ENCODE measurements around the gene ZNF74.
"Not testable (repeated sequence)": the region's sequence is repeated elsewhere in the genome, so short reads cannot be mapped to it uniquely, and the experiment has no call there.

Gene ZNF74

DNA sequence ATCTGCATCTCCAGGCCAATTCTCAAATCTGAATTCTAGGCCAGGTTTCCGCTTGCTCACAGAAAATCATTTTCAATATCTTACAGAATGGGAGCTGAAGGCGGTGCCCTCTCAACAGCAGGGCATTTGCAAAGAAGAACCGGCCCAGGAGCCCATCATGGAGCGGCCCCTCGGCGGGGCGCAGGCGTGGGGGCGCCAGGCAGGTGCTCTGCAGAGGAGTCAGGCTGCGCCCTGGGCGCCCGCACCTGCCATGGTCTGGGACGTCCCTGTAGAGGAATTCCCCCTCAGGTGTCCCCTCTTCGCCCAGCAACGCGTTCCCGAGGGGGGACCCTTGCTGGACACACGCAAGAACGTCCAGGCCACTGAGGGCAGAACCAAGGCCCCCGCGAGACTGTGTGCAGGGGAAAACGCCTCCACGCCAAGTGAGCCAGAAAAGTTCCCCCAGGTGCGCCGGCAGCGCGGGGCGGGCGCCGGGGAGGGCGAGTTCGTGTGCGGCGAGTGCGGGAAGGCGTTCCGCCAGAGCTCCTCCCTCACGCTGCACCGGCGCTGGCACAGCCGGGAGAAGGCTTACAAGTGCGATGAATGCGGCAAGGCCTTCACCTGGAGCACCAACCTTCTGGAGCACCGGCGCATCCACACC, 11.5 kb downstream of the ZNF74 start:
- Histone ChIP-seq H3K27me3 (no peaks in the 10 kb centered on the region), H3K4me1 (no peaks in the 10 kb centered on the region), H3K36me3 (peaks cover 16% of the 10 kb centered on the region), H3K9me3 (no peaks in the 10 kb centered on the region), H3K4me3 (ENCODE audit: low read depth, low read length) (no peak overlapping the region)
- no peak for TF ChIP-seq CTCF (IDR thresholded peaks at IDR 0.05; ENCODE audit: low read depth, low read length)
- no peak for DNase-seq

- no peak overlapping the region for H3K4me3 ChIP-seq (ENCODE audit: low read depth, low read length)
- no peaks in the 10 kb centered on the region for H3K9me3 ChIP-seq
- peaks cover 16% of the 10 kb centered on the region for H3K36me3 ChIP-seq
- no peak for DNase-seq
- no peaks in the 10 kb centered on the region for H3K27me3 ChIP-seq
- TF ChIP-seq CTCF (IDR thresholded peaks at IDR 0.05; ENCODE audit: low read depth, low read length) = no peak
- no peaks in the 10 kb centered on the region for H3K4me1 ChIP-seq
These were observed 12.2 kb downstream of the ZNF74 start for GRCh38 chr22:20405931-20406685.

GRCh38 chr22:20406686-20407408, 12.9 kb downstream of the ZNF74 start:
- no peak for DNase-seq
- TF ChIP-seq CTCF (IDR thresholded peaks at IDR 0.05; ENCODE audit: low read depth, low read length) = no peak
- Histone ChIP-seq H3K9me3 (no peaks in the 10 kb centered on the region), H3K4me1 (no peaks in the 10 kb centered on the region), H3K36me3 (peaks cover 16% of the 10 kb centered on the region), H3K27me3 (no peaks in the 10 kb centered on the region), H3K4me3 (ENCODE audit: low read depth, low read length) (no peak overlapping the region)

GRCh38 chr22:20407829-20408228, 13.9 kb downstream of the ZNF74 start:
- H3K27me3 ChIP-seq = no peaks in the 10 kb centered on the region
- H3K9me3 ChIP-seq = no peaks in the 10 kb centered on the region
- DNase-seq = no peak
- no peak overlapping the region for H3K4me3 ChIP-seq (ENCODE audit: low read depth, low read length)
- peaks cover 16% of the 10 kb centered on the region for H3K36me3 ChIP-seq
- no peaks in the 10 kb centered on the region for H3K4me1 ChIP-seq
- TF ChIP-seq CTCF (IDR thresholded peaks at IDR 0.05; ENCODE audit: low read depth, low read length) = no peak

GRCh38 chr22:20408891-20409290, 14.9 kb downstream of the ZNF74 start:
- no peaks in the 10 kb centered on the region for H3K27me3 ChIP-seq
- no peak overlapping the region for H3K4me3 ChIP-seq (ENCODE audit: low read depth, low read length)
- DNase-seq = no peak
- H3K36me3 ChIP-seq = peaks cover 16% of the 10 kb centered on the region
- H3K9me3 ChIP-seq = no peaks in the 10 kb centered on the region
- no peak for TF ChIP-seq CTCF (IDR thresholded peaks at IDR 0.05; ENCODE audit: low read depth, low read length)
- no peaks in the 10 kb centered on the region for H3K4me1 ChIP-seq

- not testable (repeated sequence) for H3K4me1 ChIP-seq; H3K9me3 ChIP-seq; H3K27me3 ChIP-seq; DNase-seq; H3K4me3 ChIP-seq (ENCODE audit: low read depth, low read length)
- peaks cover 16% of the 10 kb centered on the region for H3K36me3 ChIP-seq
These were observed 15.4 kb downstream of the ZNF74 start for GRCh38 chr22:20409385-20409784.

Measured in BE2C (cell line).